Keratinocyte (primary cell): ENCODE data around the gene SMCO2. TPM values are rescaled to one million over a fixed set of nuclear protein-coding genes. Genes with fewer than 3 reads are reported as not detected.
A peak's percentile ranks its signal among the peaks of the same experiment; 100 is the strongest.

Experiments
- DNase-seq: peaks from one replicate; pipeline ENCODE4 v3.0.0-alpha.2; 2011; ENCODE audit warnings: low read depth, missing footprints, low spot score
- FAIRE-seq: peaks from 2 replicates; lab custom pipeline; 2011; peaks lifted over from hg19 to GRCh38; lab: Jason Lieb, UNC
- H2AFZ ChIP-seq: 2 replicates; pipeline ENCODE4 v1.6.0; 2012; ENCODE audit warnings: low read length, control low read depth, inconsistent platforms; ENCODE audit not compliant: control insufficient read depth
- H3K27ac ChIP-seq: 2 replicates; pipeline ENCODE4 v1.5.1; 2011; ENCODE audit warnings: low read length; ENCODE audit not compliant: control insufficient read depth, insufficient read depth
- H3K27me3 ChIP-seq: 3 replicates; pipeline ENCODE4 v1.6.0; 2011; ENCODE audit warnings: low read length; ENCODE audit not compliant: control insufficient read depth, insufficient read depth; ENCODE audit errors: extremely low read depth
- H3K36me3 ChIP-seq, 2 experiments: 2 replicates in 1 of 2; 3 replicates in 1 of 2; pipeline ENCODE4 v1.5.1; 2011; ENCODE audit warnings: low read length in 2 of 2, mild to moderate bottlenecking in 1 of 2; ENCODE audit not compliant: control insufficient read depth in 2 of 2, insufficient read depth in 2 of 2; ENCODE audit errors: extremely low read depth in 1 of 2
- H3K4me1 ChIP-seq: 3 replicates; pipeline ENCODE4 v1.5.1; 2011; ENCODE audit warnings: low read length; ENCODE audit not compliant: control insufficient read depth, insufficient read depth; ENCODE audit errors: extremely low read depth
- H3K4me2 ChIP-seq: 3 replicates; pipeline ENCODE4 v1.6.0; 2011; ENCODE audit warnings: low read depth, low read length; ENCODE audit not compliant: control insufficient read depth, insufficient read depth; ENCODE audit errors: extremely low read depth
- H3K4me3 ChIP-seq, 3 experiments: fragments of 200-600 bp in 1 of 3; sonication (generic) in 1 of 3; 2 replicates in 2 of 3; 3 replicates in 1 of 3; pipeline ENCODE4 v1.5.1; 2011 to 2016; ENCODE audit warnings: low read length in 3 of 3, mild to moderate bottlenecking in 3 of 3, control low read depth in 2 of 3, inconsistent platforms in 1 of 3, low read depth in 1 of 3, mixed read lengths in 1 of 3, mixed run types in 1 of 3, moderate library complexity in 1 of 3; ENCODE audit not compliant: control insufficient read depth in 2 of 3, insufficient read depth in 2 of 3; ENCODE audit errors: extremely low read depth in 1 of 3
- H3K79me2 ChIP-seq: 2 replicates; pipeline ENCODE4 v1.6.0; 2012; ENCODE audit warnings: low read length; ENCODE audit not compliant: control insufficient read depth, insufficient read depth
- H3K9ac ChIP-seq: 3 replicates; pipeline ENCODE4 v1.6.0; 2011; ENCODE audit warnings: low read length; ENCODE audit not compliant: control insufficient read depth, insufficient read depth; ENCODE audit errors: extremely low read depth
- H3K9me1 ChIP-seq: 3 replicates; pipeline ENCODE4 v1.6.0; 2011; ENCODE audit warnings: low read length; ENCODE audit not compliant: control insufficient read depth, insufficient read depth; ENCODE audit errors: extremely low read depth
- H3K9me3 ChIP-seq: 2 replicates; pipeline ENCODE4 v1.5.1; 2012; ENCODE audit warnings: low read depth, low read length; ENCODE audit not compliant: control insufficient read depth
- H4K20me1 ChIP-seq: 3 replicates; pipeline ENCODE4 v1.6.0; 2011; ENCODE audit warnings: low read length; ENCODE audit not compliant: control insufficient read depth, insufficient read depth; ENCODE audit errors: extremely low read depth
- CTCF ChIP-seq, 3 experiments: IDR thresholded peaks in 1 of 3; conservative IDR thresholded peaks in 1 of 3; optimal IDR thresholded peaks in 1 of 3; 2 replicates in 2 of 3; 3 replicates in 1 of 3; pipeline versions ENCODE3 to v1.5.1; 2011; ENCODE audit warnings: low read length in 3 of 3, mild to moderate bottlenecking in 3 of 3, moderate library complexity in 2 of 3, control low read depth in 1 of 3, inconsistent platforms in 1 of 3; ENCODE audit not compliant: insufficient read depth in 2 of 3; ENCODE audit errors: extremely low read depth in 1 of 3
- EZH2 ChIP-seq: IDR thresholded peaks from one replicate; pipeline ENCODE4 v1.6.1; 2012; ENCODE audit warnings: inconsistent platforms, mild to moderate bottlenecking, low read length, moderate library complexity
- dilution Hi-C: fragments of 300-500 bp; cut with MboI; formaldehyde crosslinking; loops from one replicate; pipeline ENCODE4 v1.7.0; 2020; ENCODE audit warnings: low sequenced_read_pairs; ENCODE audit not compliant: extremely low pct_ligation_motif_present
- polyA plus RNA-seq, 5 experiments: library from polyadenylated mRNA; depleted of rRNA in 3 of 5; stranded (reverse) in 3 of 5; stranded (forward) in 1 of 5; unstranded in 1 of 5; fragments of >200 nt; gene quantifications; 1 replicate in 1 of 5; 2 replicates in 3 of 5; 3 replicates in 1 of 5; pipeline versions ENCODE4 v1.2.1 to v1.2.3, GENCODE V29; 2011 to 2012; ENCODE audit warnings: missing spikeins in 2 of 5, low read depth in 1 of 5, low replicate concordance in 1 of 5

SMCO2 gene
- polyA plus RNA-seq, 1 donor (not counting 4 experiments of a cell fraction or from before 2014, with no cell fraction given), result 0.49 TPM

DNA sequence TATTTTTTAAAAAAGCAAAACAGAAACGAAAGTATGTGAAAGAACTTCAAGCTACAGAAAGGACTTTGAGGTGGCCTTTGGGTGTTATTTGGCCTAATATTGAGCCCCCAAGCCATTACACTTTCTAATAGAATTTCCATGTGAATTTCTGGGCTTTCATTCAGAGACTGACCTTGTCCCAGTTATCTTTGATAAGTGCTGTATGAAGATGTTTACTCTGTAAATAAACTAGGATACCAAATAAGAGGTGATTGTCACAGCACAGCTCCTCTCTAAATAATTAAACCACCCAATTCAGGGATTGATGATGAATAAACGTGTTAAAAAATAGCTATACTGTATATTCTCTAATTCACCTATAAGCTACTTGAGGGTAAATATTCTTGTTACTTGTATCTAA lies 44.7 kb downstream of the SMCO2 start:
- no peak overlapping the region for H2AFZ ChIP-seq
- no peak for FAIRE-seq
- no peaks in the 10 kb centered on the region for H3K36me3 ChIP-seq
- dilution Hi-C loops, result no loop called here
- DNase-seq, result no peak
- H3K9me3 ChIP-seq, result no peaks in the 10 kb centered on the region
- H3K79me2 ChIP-seq, result no peaks in the 10 kb centered on the region
- H3K9me1 ChIP-seq, result no peaks in the 10 kb centered on the region
- H3K27me3 ChIP-seq, result no peaks in the 10 kb centered on the region
- H3K4me1 ChIP-seq, result peaks cover 5% of the 10 kb centered on the region
- no peak overlapping the region for H3K4me3 ChIP-seq
- no peak overlapping the region for H3K27ac ChIP-seq
- H4K20me1 ChIP-seq, result no peaks in the 10 kb centered on the region
- H3K9ac ChIP-seq, result no peak overlapping the region
- H3K4me2 ChIP-seq, result no peak overlapping the region
- TF ChIP-seq CTCF (optimal IDR thresholded peaks at IDR 0.05 in 1 of 3, IDR thresholded peaks at IDR 0.05 in 1 of 3, conservative IDR thresholded peaks at IDR 0.05 in 1 of 3; ENCODE audit: extremely low read depth in 1 of 3, insufficient read depth in 2 of 3, low read length in 3 of 3) (no peak), EZH2 (no peak)

- Histone ChIP-seq H2AFZ (peak overlapping the region; percentile 4), H3K79me2 (no peaks in the 10 kb centered on the region), H3K9me3 (no peaks in the 10 kb centered on the region), H3K9me1 (no peaks in the 10 kb centered on the region), H3K36me3 (no peaks in the 10 kb centered on the region), H3K4me3 (no peak overlapping the region), H3K4me1 (peaks cover 5% of the 10 kb centered on the region), H3K9ac (no peak overlapping the region), H3K27me3 (no peaks in the 10 kb centered on the region), H3K27ac (no peak overlapping the region), H4K20me1 (no peaks in the 10 kb centered on the region), H3K4me2 (no peak overlapping the region)
- dilution Hi-C loops, result no loop called here
- no peak for DNase-seq
- TF ChIP-seq CTCF (optimal IDR thresholded peaks at IDR 0.05 in 1 of 3, IDR thresholded peaks at IDR 0.05 in 1 of 3, conservative IDR thresholded peaks at IDR 0.05 in 1 of 3; ENCODE audit: extremely low read depth in 1 of 3, insufficient read depth in 2 of 3, low read length in 3 of 3) (no peak), EZH2 (no peak)
- FAIRE-seq, result peak; percentile 77
Observed at GRCh38 chr12:27493260-27493940, 46.9 kb downstream of the SMCO2 start.
